HCT116 (cell line): Measurements from ENCODE around the gene WFDC2. TPM values are rescaled to one million over a fixed set of nuclear protein-coding genes. Genes with fewer than 3 reads are reported as not detected.

Experiments
- ATAC-seq: fragments of 200-7000 bp; cut with Tn5 transposase; 2 replicates; pipeline ENCODE4 v1.9.1; 2020; ENCODE audit warnings: mild to moderate bottlenecking, moderate library complexity
- BruUV-seq: library from RNA; stranded (reverse); fragments of 400-500 nt; replicated peaks from 2 replicates; lab custom pipeline; 2021; lab: Mats Ljungman, UMichigan
- CTCF ChIA-PET: fragments of 300-600 bp; sonication (Branson Sonifier 250); formaldehyde crosslinking; loops from one replicate; lab custom pipeline; 2021; ENCODE audit warnings: antibody characterized with exemption; lab: Charles Lee
- POLR2A ChIA-PET: fragments of 300-600, 350-600 bp; sonication (Branson Sonifier 250); formaldehyde crosslinking; loops from one replicate; lab custom pipeline; 2021; ENCODE audit warnings: antibody characterized with exemption; lab: Charles Lee
- RAD21 ChIA-PET, 2 experiments: fragments of 300-600 bp; sonication (Branson Sonifier 250); formaldehyde crosslinking; loops; one replicate each; lab custom pipeline; 2023; ENCODE audit warnings: low total read pairs in 2 of 2; ENCODE audit not compliant: uncharacterized antibody in 2 of 2, unreplicated experiment in 2 of 2, low non-redundant PET in 1 of 2; lab: Charles Lee
- DNase-seq: peaks from one replicate; pipeline ENCODE4 v3.0.0-alpha.2; 2010; ENCODE audit warnings: low read depth, low spot score
- H2AFZ ChIP-seq: fragments of 200-600 bp; shearing (Covaris generic), sonication (generic); 2 replicates; pipeline ENCODE4 v1.6.1; 2017; ENCODE audit warnings: low read depth, mixed run types, mixed read lengths, antibody characterized with exemption, low read length; ENCODE audit not compliant: poor library complexity, severe bottlenecking
- H3K27ac ChIP-seq: 2 replicates; pipeline ENCODE4 v1.5.1; 2012; ENCODE audit warnings: low read depth, low read length
- H3K27me3 ChIP-seq: fragments of 200-600 bp; sonication (generic); 2 replicates; pipeline ENCODE4 v1.6.1; 2016; ENCODE audit warnings: mixed run types, low read length, mixed read lengths; ENCODE audit not compliant: insufficient read depth
- H3K36me3 ChIP-seq, 2 experiments: fragments of 200-500 bp in 1 of 2; fragments of 200-600 bp in 1 of 2; sonication (Bioruptor generic) in 1 of 2; sonication (generic) in 1 of 2; 2 replicates each; pipeline versions ENCODE4 v1.5.1 to v1.6.1; 2014 to 2016; ENCODE audit warnings: low read length in 2 of 2, inconsistent platforms in 1 of 2, mixed read lengths in 1 of 2, mixed run types in 1 of 2; ENCODE audit not compliant: insufficient read depth in 2 of 2, control insufficient read depth in 1 of 2
- H3K4me1 ChIP-seq, 2 experiments: fragments of 200-600 bp in 1 of 2; sonication (generic) in 1 of 2; 2 replicates each; pipeline versions ENCODE4 v1.5.1 to v1.6.1; 2012 to 2017; ENCODE audit warnings: low read length in 2 of 2, inconsistent platforms in 1 of 2, mild to moderate bottlenecking in 1 of 2, mixed read lengths in 1 of 2, mixed run types in 1 of 2, moderate library complexity in 1 of 2; ENCODE audit not compliant: insufficient read depth in 2 of 2, control insufficient read depth in 1 of 2
- H3K4me2 ChIP-seq: fragments of 200-600 bp; sonication (generic); 2 replicates; pipeline ENCODE4 v1.6.1; 2017; ENCODE audit warnings: mixed run types, low read length, mixed read lengths
- H3K4me3 ChIP-seq, 2 experiments: fragments of 200-600 bp in 1 of 2; sonication (generic) in 1 of 2; replicated peaks in 1 of 2; 2 replicates each; pipeline ENCODE4 v1.5.1; 2011 to 2016; ENCODE audit warnings: low read length in 2 of 2, control low read depth in 1 of 2, low read depth in 1 of 2, mild to moderate bottlenecking in 1 of 2, mixed read lengths in 1 of 2, mixed run types in 1 of 2
- H3K79me2 ChIP-seq: fragments of 200-600 bp; sonication (generic); 2 replicates; pipeline ENCODE4 v1.6.1; 2017; ENCODE audit warnings: mild to moderate bottlenecking, mixed run types, low read length, moderate library complexity, mixed read lengths; ENCODE audit not compliant: insufficient read depth
- H3K9ac ChIP-seq: fragments of 200-600 bp; sonication (generic); 2 replicates; pipeline ENCODE4 v1.6.1; 2016; ENCODE audit warnings: low read length, mixed read lengths
- H3K9me2 ChIP-seq: fragments of 200-600 bp; sonication (generic), shearing (Covaris generic); 2 replicates; pipeline ENCODE4 v1.6.1; 2017; ENCODE audit warnings: mixed run types, mild to moderate bottlenecking, moderate library complexity; ENCODE audit not compliant: insufficient read depth
- H3K9me3 ChIP-seq, 2 experiments: fragments of 200-500 bp in 1 of 2; fragments of 200-600 bp in 1 of 2; sonication (Bioruptor generic) in 1 of 2; sonication (generic) in 1 of 2; 2 replicates each; pipeline ENCODE4 v1.6.1; 2014 to 2017; ENCODE audit warnings: low read length in 2 of 2, mixed read lengths in 2 of 2, inconsistent platforms in 1 of 2, low read depth in 1 of 2, mild to moderate bottlenecking in 1 of 2, mixed run types in 1 of 2, moderate library complexity in 1 of 2; ENCODE audit not compliant: control insufficient read depth in 1 of 2, insufficient read depth in 1 of 2
- H4K20me1 ChIP-seq: fragments of 200-600 bp; sonication (generic), shearing (Covaris generic); 2 replicates; pipeline ENCODE4 v1.6.1; 2017; ENCODE audit warnings: mixed run types, mild to moderate bottlenecking, moderate library complexity; ENCODE audit not compliant: insufficient read depth
- ATF3 ChIP-seq: IDR thresholded peaks from 2 replicates; pipeline ENCODE4 v1.6.1; 2012
- CEBPB ChIP-seq: IDR thresholded peaks from 2 replicates; pipeline ENCODE4 v1.6.1; 2012; ENCODE audit warnings: low read depth
- EGR1 ChIP-seq: IDR thresholded peaks from 2 replicates; pipeline ENCODE4 v1.6.1; 2012; ENCODE audit warnings: low read depth
- EZH2 ChIP-seq: fragments of 200-600 bp; sonication (generic); IDR thresholded peaks from 2 replicates; pipeline ENCODE4 v1.6.1; 2017; ENCODE audit warnings: antibody characterized with exemption, mixed run types
- FOSL1 ChIP-seq: IDR thresholded peaks from 2 replicates; pipeline ENCODE4 v1.6.1; 2012; ENCODE audit warnings: low read depth
- JUND ChIP-seq: IDR thresholded peaks from 2 replicates; pipeline ENCODE4 v1.6.1; 2012
- POLR2A ChIP-seq: IDR thresholded peaks from 2 replicates; pipeline ENCODE4 v1.7.0; 2011; ENCODE audit warnings: borderline replicate concordance; ENCODE audit not compliant: insufficient read depth, insufficient read length; ENCODE audit errors: extremely low read depth
- POLR2AphosphoS5 ChIP-seq: IDR thresholded peaks from 2 replicates; pipeline ENCODE4 v1.6.1; 2011; ENCODE audit warnings: mild to moderate bottlenecking, low read depth, low read length, moderate library complexity
- REST ChIP-seq: IDR thresholded peaks from 2 replicates; pipeline ENCODE4 v1.6.1; 2012; ENCODE audit warnings: low read depth
- SP1 ChIP-seq: IDR thresholded peaks from 2 replicates; pipeline ENCODE4 v1.6.1; 2012; ENCODE audit warnings: low read depth
- ZBTB33 ChIP-seq: IDR thresholded peaks from 2 replicates; pipeline ENCODE4 v1.6.1; 2011; ENCODE audit warnings: mild to moderate bottlenecking, low read length, moderate library complexity; ENCODE audit not compliant: insufficient replicate concordance; ENCODE audit errors: extremely low read depth
- ZNF274 ChIP-seq: fragments of 200-500 bp; sonication (Bioruptor generic); IDR thresholded peaks from 2 replicates; pipeline ENCODE4 v1.6.1; 2014; ENCODE audit warnings: mild to moderate bottlenecking, low read depth, low read length, inconsistent platforms
- intact Hi-C: fragments of 100-400 bp; cut with micrococcal nuclease; formaldehyde crosslinking; loops from 2 replicates; pipeline ENCODE4 v1.10.0; 2022
- total RNA-seq: library from RNA; stranded (reverse); gene quantifications from one replicate; pipeline ENCODE4 v1.2.1, GENCODE V29; 2021; ENCODE audit not compliant: unreplicated experiment
- TF ChIP-seq, protein P1 (sequence below): IDR thresholded peaks from 2 replicates; pipeline ENCODE4 v1.6.1; 2012

WFDC2 gene
- total RNA-seq, 1 experiment from 2014 or later = 1.1 TPM

GRCh38 chr20:45501600-45501999 lies 32.0 kb downstream of the WFDC2 start:
- Histone ChIP-seq H3K36me3 (no peaks in the 10 kb centered on the region), H3K4me3 (no peak overlapping the region), H3K27me3 (peaks cover 9% of the 10 kb centered on the region; the same call in 1 of the 2 replicates), H2AFZ (no peak overlapping the region), H3K9ac (no peak overlapping the region), H3K4me2 (no peak overlapping the region), H3K27ac (no peak overlapping the region), H3K79me2 (no peaks in the 10 kb centered on the region), H3K4me1 (no peaks in the 10 kb centered on the region), H4K20me1 (no peaks in the 10 kb centered on the region), H3K9me3 (no peaks in the 10 kb centered on the region), H3K9me2 (no peaks in the 10 kb centered on the region)
- ATAC-seq (no peak), DNase-seq (no peak)
- ChIA-PET POLR2A (no interaction called here), RAD21 (no interaction called here), CTCF (no interaction called here)
- TF ChIP-seq POLR2A (no peak), SP1 (no peak)
- intact Hi-C loops = no loop called here
- no TSS peak for BruUV-seq

DNA sequence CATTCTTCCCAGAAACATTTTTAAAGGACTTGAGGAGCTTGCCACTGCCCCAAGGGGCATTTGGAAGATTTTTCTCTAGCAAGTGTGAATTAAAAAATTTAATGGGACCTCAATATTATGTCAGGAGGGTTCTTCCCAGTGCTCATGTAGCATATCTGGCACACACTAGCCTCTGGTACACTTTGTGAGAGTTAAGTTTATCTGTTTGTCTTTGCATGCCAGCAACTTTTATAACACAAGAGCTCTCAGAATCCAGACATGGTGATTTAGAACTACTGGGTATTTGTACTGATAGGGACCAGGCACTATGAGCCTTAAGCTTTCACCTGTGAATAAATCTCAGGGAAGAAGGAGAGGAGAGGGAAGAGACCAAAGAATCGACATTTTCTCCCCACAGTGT lies 33.0 kb downstream of the WFDC2 start:
- RAD21 ChIA-PET = no interaction called here
- no peak for ATAC-seq
- Histone ChIP-seq H3K4me2 (no peak overlapping the region), H3K79me2 (no peaks in the 10 kb centered on the region), H3K9me3 (no peaks in the 10 kb centered on the region), H3K4me3 (no peak overlapping the region), H2AFZ (no peak overlapping the region), H3K9ac (no peak overlapping the region), H4K20me1 (no peaks in the 10 kb centered on the region), H3K9me2 (no peaks in the 10 kb centered on the region), H3K4me1 (peaks cover 0 to 8% of the 10 kb centered on the region in 2 experiments; a peak in 1 of 4 replicates), H3K27ac (no peak overlapping the region), H3K27me3 (peaks cover 5% of the 10 kb centered on the region; the same call in 1 of the 2 replicates), H3K36me3 (no peaks in the 10 kb centered on the region)
- no TSS peak for BruUV-seq
- POLR2A ChIA-PET = no interaction called here
- intact Hi-C loops = no loop called here
- no peak for DNase-seq
- CTCF ChIA-PET = interaction anchor here (1.2 kb wide), 1 partner anchor 65 kb away, joined by 3 read pairs; no protein-coding TSS in a partner anchor
- TF ChIP-seq EZH2 (no peak), ZBTB33 (no peak), ATF3 (no peak), FOSL1 (no peak), REST (no peak), ZNF274 (no peak), POLR2AphosphoS5 (no peak), CEBPB (no peak), EGR1 (no peak), JUND (no peak), POLR2A (no peak)
- TF ChIP-seq, protein P1, sequence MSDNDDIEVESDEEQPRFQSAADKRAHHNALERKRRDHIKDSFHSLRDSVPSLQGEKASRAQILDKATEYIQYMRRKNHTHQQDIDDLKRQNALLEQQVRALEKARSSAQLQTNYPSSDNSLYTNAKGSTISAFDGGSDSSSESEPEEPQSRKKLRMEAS = no peak
